Testis (tissue), 3 donors: ENCODE results near the gene SLC4A3. TPM values are rescaled to one million over a fixed set of nuclear protein-coding genes. Genes with fewer than 3 reads are reported as not detected.

Experiments
- DNase-seq: peaks from one replicate; pipeline ENCODE4 v3.0.0-alpha.2; 2019
- H3K27ac ChIP-seq, 2 donors: fragments of 200-600 bp; sonication (generic); one replicate each; pipeline ENCODE4 v1.5.1; 2019
- H3K27me3 ChIP-seq: fragments of 200-600 bp; sonication (generic); one replicate; pipeline ENCODE4 v1.5.1; 2019
- H3K36me3 ChIP-seq: fragments of 200-600 bp; sonication (generic); one replicate; pipeline ENCODE4 v1.5.1; 2017; ENCODE audit warnings: low read depth; ENCODE audit errors: missing control alignments
- H3K4me1 ChIP-seq: fragments of 200-600 bp; sonication (generic); one replicate; pipeline ENCODE4 v1.5.1; 2019
- H3K4me3 ChIP-seq, 2 donors: fragments of 200-600 bp; sonication (generic); one replicate each; pipeline ENCODE4 v1.5.1; 2017 to 2019
- H3K9me3 ChIP-seq: fragments of 200-600 bp; sonication (generic); one replicate; pipeline ENCODE4 v1.5.1; 2017
- POLR2A ChIP-seq: fragments of 450-650 bp; IDR thresholded peaks from one replicate; pipeline ENCODE4 v1.6.1; 2017; ENCODE audit warnings: antibody characterized with exemption, mild to moderate bottlenecking, moderate library complexity
- WGBS, 2 donors: methylation state at CpG; one replicate each; pipeline ENCODE4 v1.1.5; 2018; 5-methylcytosine and 5-hydroxymethylcytosine counted together
- intact Hi-C: fragments of 100-400 bp; cut with DNase I; formaldehyde crosslinking; loops from one replicate; pipeline ENCODE4 v1.15.1; 2023; ENCODE audit warnings: low total_unique reads
- polyA plus RNA-seq: library from polyadenylated mRNA; stranded (reverse); fragments of 350-450 nt; fragmentation: Illumina TruSeq; extraction: RNeasy Lipid Tissue Mini Kit (QIAGEN cat#74804); gene quantifications from one replicate; pipeline ENCODE4 v1.2.3, GENCODE V29; 2014; ENCODE audit warnings: low read depth, low replicate concordance; ENCODE audit not compliant: insufficient read depth
- total RNA-seq, 2 donors: library from RNA; depleted of rRNA; stranded (reverse); fragments of >200 nt; gene quantifications; one replicate each; pipeline ENCODE4 v1.2.3, GENCODE V29; 2016
- TF ChIP-seq, protein P1 (sequence below), 3 experiments: fragments of 450-650 bp in 2 of 3; fragments of 200-600 bp in 1 of 3; sonication (generic) in 1 of 3; IDR thresholded peaks; one replicate each; pipeline ENCODE4 v1.5.1; 2016 to 2019; ENCODE audit warnings: antibody characterized with exemption in 3 of 3, mild to moderate bottlenecking in 2 of 3, moderate library complexity in 1 of 3

SLC4A3 gene
- total and polyA plus RNA-seq, 3 donors from 2014 or later = 15.1 to 44.3 (median 31.3) TPM

DNA sequence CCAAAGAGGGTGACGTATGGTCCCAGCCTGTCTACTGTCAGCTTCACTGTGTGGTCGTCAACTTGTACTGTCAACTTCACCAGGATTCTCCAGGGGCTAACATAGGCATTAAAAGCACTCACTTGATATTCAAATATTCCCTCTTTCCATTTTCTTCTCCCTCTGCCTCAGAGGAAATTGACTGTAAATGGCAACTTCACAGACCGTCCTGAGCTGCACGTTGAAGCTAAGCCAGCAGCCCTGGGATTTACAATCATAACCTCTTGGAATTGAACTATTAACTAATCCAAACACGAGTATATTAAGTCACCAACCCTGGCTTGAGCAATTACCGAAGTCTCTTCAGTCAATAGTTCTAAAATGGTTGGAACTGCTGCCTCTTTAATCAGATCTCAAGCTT lies 38.5 kb downstream of the SLC4A3 start:
- intact Hi-C loops = no loop called here
- Histone ChIP-seq H3K27me3 (no peaks in the 10 kb centered on the region), H3K4me1 (no peaks in the 10 kb centered on the region), H3K9me3 (no peaks in the 10 kb centered on the region), H3K36me3 (no peaks in the 10 kb centered on the region), H3K4me3 (no peak overlapping the region), H3K27ac (no peak overlapping the region)
- DNase-seq = no peak
- TF ChIP-seq POLR2A = no peak
- 75 to 81% methylated on average over 6 of the region's 6 CpGs for WGBS, 2 donors

DNA sequence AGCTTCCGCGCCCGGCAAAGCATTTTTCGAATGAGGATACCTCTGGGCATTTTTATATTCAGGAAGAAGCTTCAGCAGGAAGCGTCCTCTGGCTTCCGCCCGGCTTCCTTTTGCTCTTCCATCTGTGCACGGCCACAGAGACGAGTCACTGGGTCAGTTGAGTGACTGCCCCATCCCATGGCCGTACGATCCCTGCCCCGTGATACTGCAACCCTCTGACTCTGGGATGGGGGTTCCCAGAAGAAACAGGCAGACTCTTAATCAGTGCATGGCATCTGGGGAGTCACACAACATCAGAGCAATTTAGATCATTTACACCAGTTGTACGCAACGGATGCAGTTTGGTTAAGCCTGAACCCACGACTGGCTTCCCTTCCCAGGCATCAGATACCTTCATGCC lies 40.9 kb downstream of the SLC4A3 start:
- intact Hi-C loops = no loop called here
- no peak for DNase-seq
- H3K36me3 ChIP-seq = no peaks in the 10 kb centered on the region
- H3K4me3 ChIP-seq = no peak overlapping the region
- no peak for TF ChIP-seq POLR2A
- TF ChIP-seq, protein P1, sequence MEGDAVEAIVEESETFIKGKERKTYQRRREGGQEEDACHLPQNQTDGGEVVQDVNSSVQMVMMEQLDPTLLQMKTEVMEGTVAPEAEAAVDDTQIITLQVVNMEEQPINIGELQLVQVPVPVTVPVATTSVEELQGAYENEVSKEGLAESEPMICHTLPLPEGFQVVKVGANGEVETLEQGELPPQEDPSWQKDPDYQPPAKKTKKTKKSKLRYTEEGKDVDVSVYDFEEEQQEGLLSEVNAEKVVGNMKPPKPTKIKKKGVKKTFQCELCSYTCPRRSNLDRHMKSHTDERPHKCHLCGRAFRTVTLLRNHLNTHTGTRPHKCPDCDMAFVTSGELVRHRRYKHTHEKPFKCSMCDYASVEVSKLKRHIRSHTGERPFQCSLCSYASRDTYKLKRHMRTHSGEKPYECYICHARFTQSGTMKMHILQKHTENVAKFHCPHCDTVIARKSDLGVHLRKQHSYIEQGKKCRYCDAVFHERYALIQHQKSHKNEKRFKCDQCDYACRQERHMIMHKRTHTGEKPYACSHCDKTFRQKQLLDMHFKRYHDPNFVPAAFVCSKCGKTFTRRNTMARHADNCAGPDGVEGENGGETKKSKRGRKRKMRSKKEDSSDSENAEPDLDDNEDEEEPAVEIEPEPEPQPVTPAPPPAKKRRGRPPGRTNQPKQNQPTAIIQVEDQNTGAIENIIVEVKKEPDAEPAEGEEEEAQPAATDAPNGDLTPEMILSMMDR (IDR thresholded peaks at IDR 0.05) = no peak
- H3K27ac ChIP-seq = no peak overlapping the region
- no peaks in the 10 kb centered on the region for H3K4me1 ChIP-seq
- 64 to 81% methylated on average over 15 of the region's 15 CpGs for WGBS, 2 donors
- no peaks in the 10 kb centered on the region for H3K27me3 ChIP-seq
- no peaks in the 10 kb centered on the region for H3K9me3 ChIP-seq

GRCh38 chr2:219670386-219670785 lies 43.0 kb downstream of the SLC4A3 start:
- no peaks in the 10 kb centered on the region for H3K36me3 ChIP-seq
- H3K4me1 ChIP-seq = no peaks in the 10 kb centered on the region
- DNase-seq = no peak
- WGBS, 2 donors = 55 to 60% methylated on average over 6 of the region's 6 CpGs
- no peak overlapping the region for H3K4me3 ChIP-seq
- H3K9me3 ChIP-seq = no peaks in the 10 kb centered on the region
- TF ChIP-seq, protein P1 (IDR thresholded peaks at IDR 0.05) = no peak
- no peak for TF ChIP-seq POLR2A
- H3K27me3 ChIP-seq = no peaks in the 10 kb centered on the region
- no peak overlapping the region for H3K27ac ChIP-seq
- intact Hi-C loops = no loop called here

- intact Hi-C loops = no loop called here
- WGBS, 2 donors = 83 to 85% methylated on average over 5 of the region's 5 CpGs
- Histone ChIP-seq H3K4me1 (no peaks in the 10 kb centered on the region), H3K36me3 (no peaks in the 10 kb centered on the region), H3K9me3 (no peaks in the 10 kb centered on the region), H3K27me3 (no peaks in the 10 kb centered on the region), H3K27ac (no peak overlapping the region), H3K4me3 (no peak overlapping the region)
- TF ChIP-seq POLR2A = no peak
- no peak for DNase-seq
Observed at GRCh38 chr2:219671279-219671678, 43.8 kb downstream of the SLC4A3 start.

- 69 to 78% methylated on average over 3 of the region's 3 CpGs for WGBS, 2 donors
- TF ChIP-seq POLR2A = no peak
- TF ChIP-seq, protein P1 (IDR thresholded peaks at IDR 0.05) = no peak
- Histone ChIP-seq H3K4me3 (no peak overlapping the region), H3K36me3 (no peaks in the 10 kb centered on the region), H3K4me1 (no peaks in the 10 kb centered on the region), H3K27ac (no peak overlapping the region), H3K27me3 (no peaks in the 10 kb centered on the region), H3K9me3 (no peaks in the 10 kb centered on the region)
- intact Hi-C loops = no loop called here
- DNase-seq = no peak
Observed at GRCh38 chr2:219672406-219672805, 45.0 kb downstream of the SLC4A3 start.

DNA sequence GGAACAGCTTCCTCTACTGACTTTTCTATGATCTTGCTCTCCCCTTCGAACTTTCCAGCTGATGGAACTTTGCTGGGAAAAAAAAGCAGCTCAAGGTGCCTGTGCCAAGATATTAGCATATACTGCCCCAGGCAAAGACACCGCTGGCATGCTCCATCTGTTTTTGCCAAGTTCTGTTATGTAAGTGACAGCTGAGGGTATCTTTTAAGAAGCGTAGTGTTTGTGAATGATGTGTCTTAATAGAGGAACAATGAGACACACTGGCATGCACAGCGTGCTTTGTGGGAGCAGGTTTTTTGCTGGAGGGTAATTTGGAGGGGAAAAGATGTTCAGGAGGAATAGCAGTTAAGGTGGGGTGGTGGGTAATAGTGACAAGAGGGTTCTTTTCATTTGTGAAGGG lies 47.8 kb downstream of the SLC4A3 start:
- intact Hi-C loops = no loop called here
- Histone ChIP-seq H3K36me3 (no peaks in the 10 kb centered on the region), H3K27me3 (no peaks in the 10 kb centered on the region), H3K4me1 (no peaks in the 10 kb centered on the region), H3K4me3 (no peak overlapping the region), H3K9me3 (no peaks in the 10 kb centered on the region), H3K27ac (no peak overlapping the region)
- DNase-seq = no peak
- TF ChIP-seq, protein P1 (IDR thresholded peaks at IDR 0.05) = no peak
- no peak for TF ChIP-seq POLR2A
- WGBS, 2 donors = 85 to 93% methylated on average over 4 of the region's 4 CpGs
